Activated CD4-positive, alpha-beta T cell treated with anti-CD3 and anti-CD28 coated beads, Interleukin-2, amount 10 ng/mL, durations not matched to agents 7 days and 5 days (primary cell): ENCODE results near the gene CNTNAP2. TPM values are rescaled to one million over a fixed set of nuclear protein-coding genes. Genes with fewer than 3 reads are reported as not detected.
"Not testable (repeated sequence)": the region's sequence is repeated elsewhere in the genome, so short reads cannot be mapped to it uniquely, and the experiment has no call there.

Experiments
- CTCF ChIA-PET: fragments of 350-600 bp; sonication (Branson Sonifier 250); formaldehyde crosslinking; loops from one replicate; lab custom pipeline; 2021; ENCODE audit warnings: antibody characterized with exemption; lab: Charles Lee
- POLR2A ChIA-PET: fragments of 350-600 bp; sonication (Branson Sonifier 250); formaldehyde crosslinking; loops from one replicate; lab custom pipeline; 2021; ENCODE audit warnings: antibody characterized with exemption; lab: Charles Lee
- DNase-seq: peaks from one replicate; pipeline ENCODE4 v3.0.0-alpha.2; 2020
- H3K27ac Mint-ChIP-seq: one replicate; pipeline ENCODE4 v1.8.0; 2021; ENCODE audit warnings: mild to moderate bottlenecking, moderate library complexity, mixed read lengths
- H3K27me3 Mint-ChIP-seq: one replicate; pipeline ENCODE4 v1.8.0; 2021; ENCODE audit warnings: mixed read lengths
- H3K36me3 Mint-ChIP-seq: one replicate; pipeline ENCODE4 v1.8.0; 2021; ENCODE audit warnings: low read depth, mixed read lengths
- H3K4me1 Mint-ChIP-seq: one replicate; pipeline ENCODE4 v1.8.0; 2021; ENCODE audit warnings: mixed read lengths
- H3K4me3 Mint-ChIP-seq: one replicate; pipeline ENCODE4 v1.8.0; 2021; ENCODE audit warnings: mild to moderate bottlenecking, moderate library complexity, mixed read lengths
- H3K9me3 Mint-ChIP-seq: one replicate; pipeline ENCODE4 v1.8.0; 2021; ENCODE audit warnings: mixed read lengths
- total RNA-seq, 2 experiments: library from RNA; stranded (reverse); gene quantifications; one replicate each; pipeline ENCODE4 v1.2.3, GENCODE V29; 2021

CNTNAP2 gene
- total RNA-seq, 2 experiments from 2014 or later = not detected

DNA sequence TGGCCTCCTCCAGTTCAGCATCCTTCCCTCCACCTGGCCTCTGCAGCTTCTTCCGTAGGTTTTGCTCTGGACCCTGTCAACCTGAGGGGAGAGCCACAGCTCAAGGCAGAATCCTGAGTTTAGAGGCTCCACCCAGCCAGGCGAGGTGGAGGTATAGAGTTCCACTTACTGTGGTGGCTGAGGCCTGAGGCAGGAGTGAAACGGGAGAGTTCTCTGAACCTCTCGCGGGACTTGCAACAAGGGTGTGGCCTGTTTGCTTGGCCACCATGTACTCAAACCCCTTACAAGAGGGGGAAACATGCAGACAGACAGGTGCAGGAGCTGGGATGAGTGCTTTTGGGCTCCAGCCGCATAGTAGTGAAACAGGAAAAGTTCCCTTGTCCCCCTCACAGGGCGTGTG lies 2320.0 kb downstream of the CNTNAP2 start:
- Mint-ChIP-seq H3K27ac (no peak overlapping the region), H3K4me1 (no peaks in the 10 kb centered on the region), H3K27me3 (peaks cover 2% of the 10 kb centered on the region), H3K9me3 (no peaks in the 10 kb centered on the region), H3K4me3 (no peak overlapping the region), H3K36me3 (no peaks in the 10 kb centered on the region)
- ChIA-PET POLR2A (no interaction called here), CTCF (no interaction called here)
- no peak for DNase-seq

DNA sequence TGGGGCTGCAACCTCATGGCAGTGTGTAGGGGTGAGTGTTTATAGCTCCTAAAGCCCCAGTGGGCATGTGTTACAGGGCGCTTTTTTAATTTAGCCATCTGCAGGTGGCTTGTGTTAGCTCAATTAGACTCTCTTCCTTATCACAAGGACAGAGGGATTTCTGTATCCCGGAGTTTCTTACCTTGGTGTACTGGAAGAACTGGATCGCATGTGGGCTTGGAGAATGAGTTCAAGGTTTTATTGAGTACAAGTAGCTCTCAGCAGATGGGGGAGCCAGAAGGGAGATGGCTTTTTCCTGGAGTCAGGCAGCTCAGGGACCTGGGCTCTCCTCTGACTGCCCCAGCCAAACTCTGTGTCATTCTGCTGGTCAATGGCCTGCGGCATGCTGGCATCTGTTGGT lies 2320.4 kb downstream of the CNTNAP2 start:
- H3K4me1 Mint-ChIP-seq = no peaks in the 10 kb centered on the region
- H3K27me3 Mint-ChIP-seq = peaks cover 2% of the 10 kb centered on the region
- H3K36me3 Mint-ChIP-seq = no peaks in the 10 kb centered on the region
- DNase-seq = no peak
- ChIA-PET POLR2A (no interaction called here), CTCF (no interaction called here)
- H3K4me3 Mint-ChIP-seq = no peak overlapping the region
- no peaks in the 10 kb centered on the region for H3K9me3 Mint-ChIP-seq
- H3K27ac Mint-ChIP-seq = no peak overlapping the region

DNA sequence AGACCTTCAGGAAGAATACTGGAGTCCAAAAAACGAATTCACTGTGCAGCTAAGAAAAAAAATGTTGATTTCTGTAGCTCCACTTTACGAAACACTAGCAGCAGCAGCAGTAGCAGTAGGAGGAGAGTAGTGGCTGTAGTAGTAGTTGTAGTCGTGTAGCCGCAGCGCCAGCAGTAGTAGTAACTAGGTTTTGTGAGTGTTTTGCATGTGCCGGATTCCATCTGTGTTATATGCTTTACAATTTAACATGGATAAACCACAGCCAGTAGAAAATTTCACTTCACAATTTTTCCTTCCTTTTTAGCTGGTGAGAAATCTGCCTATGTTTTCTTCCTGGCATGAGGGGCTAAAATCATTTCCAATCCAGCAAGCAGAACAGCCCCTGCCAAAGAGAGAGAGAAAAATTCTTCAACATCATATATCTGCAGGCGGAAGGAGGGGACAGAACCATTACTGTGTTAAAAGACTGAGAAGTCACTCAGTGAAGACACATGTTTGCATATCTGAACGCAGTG lies 2325.6 kb downstream of the CNTNAP2 start:
- Mint-ChIP-seq H3K4me3 (no peak overlapping the region), H3K9me3 (peaks cover 12% of the 10 kb centered on the region), H3K27me3 (no peaks in the 10 kb centered on the region), H3K4me1 (no peaks in the 10 kb centered on the region), H3K27ac (no peak overlapping the region), H3K36me3 (no peaks in the 10 kb centered on the region)
- DNase-seq = no peak
- ChIA-PET POLR2A (no interaction called here), CTCF (no interaction called here)

DNA sequence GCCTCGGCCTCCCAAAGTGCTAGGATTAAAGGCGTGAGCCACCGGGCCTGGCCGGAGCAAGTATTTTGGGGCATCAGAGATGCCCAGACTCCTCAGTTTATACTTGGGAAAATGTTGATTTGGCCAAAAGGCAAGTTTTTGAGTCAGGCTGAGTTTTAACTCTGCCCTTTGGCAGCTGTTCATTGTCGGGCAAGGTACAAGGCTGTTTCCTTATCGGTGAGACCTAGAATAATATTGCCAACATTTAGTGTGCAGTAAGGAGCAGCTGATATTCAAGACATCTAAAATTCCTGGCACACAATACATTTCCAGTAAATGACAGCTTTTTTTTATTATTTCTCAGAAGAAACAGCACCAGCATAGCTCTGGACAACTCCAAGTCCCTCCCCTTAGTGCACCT lies 2326.3 kb downstream of the CNTNAP2 start:
- Mint-ChIP-seq H3K27ac (no peak overlapping the region), H3K4me3 (no peak overlapping the region), H3K4me1 (no peaks in the 10 kb centered on the region), H3K27me3 (no peaks in the 10 kb centered on the region), H3K36me3 (no peaks in the 10 kb centered on the region), H3K9me3 (peaks cover 12% of the 10 kb centered on the region)
- CTCF ChIA-PET = no interaction called here
- DNase-seq = no peak
- POLR2A ChIA-PET = no interaction called here

DNA sequence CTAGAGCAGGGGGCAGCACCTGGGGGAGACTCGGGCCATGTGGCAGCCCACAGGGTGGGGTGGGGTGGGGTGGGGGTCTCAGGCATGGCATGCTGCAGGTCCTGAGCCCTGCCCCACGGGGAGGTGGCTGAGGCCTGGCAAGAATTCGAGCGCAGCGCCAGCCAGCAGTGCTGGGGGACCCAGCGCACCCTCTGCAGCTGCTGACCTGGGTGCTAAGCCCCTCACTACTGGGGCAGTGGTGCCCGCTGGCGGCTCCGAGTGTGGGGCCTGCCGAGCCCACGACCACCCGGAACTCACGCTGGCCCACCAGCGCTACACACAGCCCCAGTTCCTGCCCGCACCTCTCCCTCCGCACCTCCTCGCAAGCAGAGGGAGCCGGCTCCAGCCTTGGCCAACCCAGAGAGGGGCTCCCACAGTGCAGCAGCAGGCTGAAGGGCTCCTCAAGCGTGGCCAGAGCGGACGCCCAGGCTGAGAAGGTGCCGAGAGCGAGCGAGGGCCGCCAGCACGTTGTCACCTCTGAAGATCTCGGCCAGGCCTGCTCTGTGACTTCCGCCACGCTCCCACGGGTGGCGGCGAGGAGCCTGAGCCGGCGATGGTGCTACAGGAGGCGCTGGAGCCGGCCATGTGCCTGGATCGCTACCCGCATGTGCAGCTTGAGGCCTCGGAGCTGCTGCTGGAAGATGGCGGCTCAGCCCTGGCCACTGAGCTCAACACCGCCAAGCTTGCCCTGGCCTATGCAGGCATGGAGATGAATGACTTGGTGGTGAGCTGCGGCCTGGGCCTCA lies 2328.9 kb downstream of the CNTNAP2 start:
- no peak for DNase-seq
- ChIA-PET CTCF (no interaction called here), POLR2A (no interaction called here)
- Mint-ChIP-seq H3K27ac (no peak overlapping the region), H3K9me3 (peaks cover 12% of the 10 kb centered on the region), H3K27me3 (no peaks in the 10 kb centered on the region), H3K4me3 (no peak overlapping the region), H3K36me3 (no peaks in the 10 kb centered on the region), H3K4me1 (no peaks in the 10 kb centered on the region)

DNA sequence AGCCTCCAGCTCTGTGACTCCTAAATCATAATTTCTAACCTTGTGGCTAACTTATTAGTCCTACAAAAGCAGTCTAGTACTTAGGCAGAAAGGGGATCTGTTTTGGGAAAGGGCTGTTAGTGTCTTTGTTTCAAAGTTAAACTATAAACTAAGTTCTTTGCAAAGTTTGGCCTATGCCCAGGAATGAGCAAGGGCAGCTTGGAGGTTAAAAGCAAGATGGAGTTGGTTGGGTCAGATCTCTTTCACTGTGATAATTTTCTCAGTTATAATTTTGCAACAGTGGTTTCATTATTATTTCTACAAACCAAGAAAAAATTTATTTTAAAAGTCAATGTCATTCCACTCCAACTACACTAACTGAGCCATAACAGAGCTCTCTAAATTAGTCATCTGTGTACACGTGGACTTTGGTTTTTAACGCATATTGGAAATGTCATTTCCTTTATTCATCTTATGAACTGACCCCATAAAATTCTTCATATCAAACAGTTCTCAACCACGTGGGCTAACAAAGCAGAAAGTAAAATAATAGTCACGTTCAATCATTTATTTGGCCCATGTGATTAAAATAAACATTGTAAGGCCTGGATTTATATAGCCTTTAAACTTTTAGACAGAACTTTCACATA lies 2330.7 kb downstream of the CNTNAP2 start:
- Mint-ChIP-seq H3K4me1 (peaks cover 7% of the 10 kb centered on the region), H3K27me3 (no peaks in the 10 kb centered on the region), H3K9me3 (peaks cover 12% of the 10 kb centered on the region), H3K36me3 (no peaks in the 10 kb centered on the region), H3K4me3 (no peak overlapping the region), H3K27ac (no peak overlapping the region)
- POLR2A ChIA-PET = no interaction called here
- CTCF ChIA-PET = no interaction called here
- DNase-seq = no peak

DNA sequence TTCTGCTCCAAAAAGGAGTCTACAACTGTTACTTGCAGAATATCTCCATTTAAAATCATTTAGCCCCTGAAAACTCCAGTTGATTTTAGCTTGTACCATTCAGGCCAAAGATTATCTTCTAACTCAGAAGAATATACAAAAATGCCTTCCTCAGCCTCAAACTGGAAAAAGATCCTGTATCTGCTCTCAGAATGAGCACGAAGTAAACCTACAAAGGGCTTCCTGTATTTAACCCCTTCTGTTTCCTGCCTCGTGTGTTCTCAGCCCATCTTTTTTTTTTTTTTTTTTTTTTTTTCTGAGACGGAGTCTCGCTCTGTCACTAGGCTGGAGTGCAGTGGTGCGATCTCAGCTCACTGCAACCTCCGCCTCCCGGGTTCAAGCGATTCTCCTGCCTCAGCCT lies 2334.9 kb downstream of the CNTNAP2 start:
- H3K9me3 Mint-ChIP-seq, POLR2A ChIA-PET, DNase-seq, H3K36me3 Mint-ChIP-seq, H3K4me3 Mint-ChIP-seq, CTCF ChIA-PET, H3K27me3 Mint-ChIP-seq, H3K4me1 Mint-ChIP-seq, H3K27ac Mint-ChIP-seq: not testable (repeated sequence)

DNA sequence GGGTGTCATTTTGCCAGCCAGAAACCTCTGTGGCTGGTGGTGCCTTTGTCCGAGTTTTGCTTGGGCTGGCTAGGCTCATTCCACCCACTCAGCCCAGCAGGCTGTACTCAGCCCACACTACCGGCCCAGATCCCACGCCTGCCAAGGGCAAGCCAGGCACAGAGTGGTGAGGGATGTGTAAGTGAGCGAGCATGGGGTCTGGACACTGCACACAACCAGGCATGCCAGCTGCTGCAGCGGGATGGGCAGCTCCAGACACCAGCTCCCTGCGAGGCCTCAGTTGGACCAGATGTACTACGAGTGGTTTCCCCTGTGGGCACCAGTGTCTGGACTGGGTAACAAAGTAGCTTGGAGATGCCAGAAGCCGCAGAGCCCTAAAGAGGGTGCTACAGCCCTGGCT lies 2339.8 kb downstream of the CNTNAP2 start:
- Mint-ChIP-seq H3K36me3 (no peaks in the 10 kb centered on the region), H3K9me3 (no peaks in the 10 kb centered on the region), H3K4me3 (no peak overlapping the region), H3K27ac (no peak overlapping the region), H3K27me3 (peaks cover 8% of the 10 kb centered on the region), H3K4me1 (peaks cover 4% of the 10 kb centered on the region)
- no peak for DNase-seq
- CTCF ChIA-PET = no interaction called here
- POLR2A ChIA-PET = no interaction called here

DNA sequence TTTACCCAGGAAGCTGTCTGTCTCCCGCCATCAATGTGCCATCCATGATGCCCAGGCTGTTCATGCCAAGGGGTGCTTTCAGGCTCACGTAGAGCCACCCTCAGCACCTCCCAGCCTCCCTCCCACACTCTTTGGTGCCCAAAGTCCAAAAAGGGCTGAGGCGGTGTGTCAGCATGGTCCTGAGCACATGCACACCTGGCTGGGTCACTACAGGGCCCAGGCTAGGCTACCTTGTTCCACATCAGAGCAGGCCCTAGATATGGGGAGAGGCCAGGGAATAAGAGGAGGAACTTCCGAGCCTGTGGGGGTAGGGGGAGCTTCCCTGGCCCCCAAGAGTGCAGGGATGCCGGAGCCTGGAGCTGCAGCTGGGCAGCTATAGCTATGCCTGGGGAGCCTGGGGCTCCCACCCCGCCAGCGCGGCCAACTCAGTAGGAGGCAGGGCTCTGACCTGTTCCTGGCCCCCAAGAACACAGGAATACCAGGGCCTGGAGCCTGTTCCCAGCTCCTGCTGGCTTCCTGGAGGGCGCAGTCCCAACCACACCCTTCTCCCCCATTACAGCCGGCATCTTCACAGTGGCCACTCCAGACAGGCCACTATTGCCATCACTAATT lies 2340.8 kb downstream of the CNTNAP2 start:
- no peak overlapping the region for H3K27ac Mint-ChIP-seq
- no peaks in the 10 kb centered on the region for H3K9me3 Mint-ChIP-seq
- ChIA-PET POLR2A (no interaction called here), CTCF (no interaction called here)
- H3K4me1 Mint-ChIP-seq = peaks cover under 1% of the 10 kb centered on the region
- H3K4me3 Mint-ChIP-seq = no peak overlapping the region
- no peak for DNase-seq
- peaks cover 8% of the 10 kb centered on the region for H3K27me3 Mint-ChIP-seq
- no peaks in the 10 kb centered on the region for H3K36me3 Mint-ChIP-seq

DNA sequence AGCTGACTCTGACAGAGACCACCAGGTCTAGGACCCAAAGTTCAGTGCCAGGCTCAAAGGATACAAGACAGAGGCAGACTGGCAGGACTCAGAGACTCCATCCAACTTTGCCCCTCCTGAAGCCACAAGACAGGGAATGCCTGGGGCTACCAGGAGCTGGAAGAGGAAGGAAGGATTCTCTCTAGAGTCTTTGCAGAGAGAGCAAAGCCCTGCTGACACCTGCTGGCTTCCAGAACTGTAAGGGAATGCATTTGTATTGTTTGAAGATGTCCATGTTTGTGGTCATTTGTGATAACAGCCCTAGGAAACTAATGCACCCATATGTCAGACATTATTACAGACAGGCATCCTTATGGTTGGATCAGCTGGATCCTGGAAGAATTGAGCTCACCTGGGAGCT lies 2341.7 kb downstream of the CNTNAP2 start:
- Mint-ChIP-seq H3K36me3 (no peaks in the 10 kb centered on the region), H3K27ac (no peak overlapping the region), H3K27me3 (peaks cover 8% of the 10 kb centered on the region), H3K9me3 (peaks cover 6% of the 10 kb centered on the region), H3K4me3 (no peak overlapping the region), H3K4me1 (no peaks in the 10 kb centered on the region)
- ChIA-PET CTCF (no interaction called here), POLR2A (no interaction called here)
- no peak for DNase-seq

DNA sequence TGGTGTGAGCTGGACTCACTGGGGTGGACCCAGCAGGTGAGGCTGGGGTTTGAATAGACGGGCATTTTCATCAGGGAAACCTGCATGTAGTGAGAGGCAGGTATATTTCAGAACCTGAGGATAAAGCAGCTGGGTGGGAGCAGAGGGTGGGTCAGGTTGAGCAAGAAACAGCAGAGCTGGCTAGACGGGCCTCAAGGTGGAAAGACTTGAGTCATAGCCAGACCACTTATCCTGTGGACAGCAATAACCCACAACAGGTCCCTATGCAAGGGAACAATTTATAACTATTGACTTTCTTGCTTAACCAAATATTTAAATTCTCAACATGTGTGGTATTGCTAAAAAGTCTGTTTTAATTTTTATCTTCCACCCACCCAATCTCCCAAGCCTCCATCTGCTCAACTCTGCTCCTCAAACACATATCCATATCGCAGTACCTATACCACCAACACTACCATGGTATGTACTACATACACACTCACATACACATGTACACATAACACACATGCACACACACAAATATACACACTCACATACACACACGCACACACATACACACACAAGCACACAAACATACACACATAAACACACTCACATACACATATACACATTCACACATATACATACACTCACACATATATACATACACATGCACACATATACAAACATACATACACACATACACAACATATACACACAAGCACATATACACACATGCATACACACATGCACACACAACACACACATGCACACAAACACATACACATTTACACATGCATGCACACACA lies 2345.0 kb downstream of the CNTNAP2 start:
- ChIA-PET CTCF (no interaction called here), POLR2A (no interaction called here)
- Mint-ChIP-seq H3K27ac (no peak overlapping the region), H3K27me3 (no peaks in the 10 kb centered on the region), H3K4me1 (no peaks in the 10 kb centered on the region), H3K4me3 (no peak overlapping the region), H3K36me3 (no peaks in the 10 kb centered on the region), H3K9me3 (peaks cover 7% of the 10 kb centered on the region)
- DNase-seq = no peak

DNA sequence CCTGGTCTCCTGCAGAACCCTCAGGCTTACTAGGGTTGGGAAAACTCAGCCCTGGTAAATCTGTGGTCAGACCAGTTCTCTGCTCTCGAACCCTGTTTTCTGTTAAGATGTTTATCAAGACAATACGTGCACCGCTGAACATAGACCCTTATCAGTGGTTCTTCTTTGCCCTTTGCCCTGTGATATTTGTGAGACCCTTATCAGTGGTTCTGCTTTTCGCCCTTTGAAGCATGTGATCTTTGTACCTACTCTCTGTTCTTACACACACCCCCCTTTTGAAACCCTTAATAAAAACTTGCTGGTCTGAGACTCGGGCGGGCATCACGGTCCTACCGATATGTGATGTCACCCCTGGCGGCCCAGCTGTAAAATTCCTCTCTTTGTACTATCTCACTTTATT lies 2346.2 kb downstream of the CNTNAP2 start:
- H3K9me3 Mint-ChIP-seq, H3K27ac Mint-ChIP-seq, H3K27me3 Mint-ChIP-seq, H3K4me3 Mint-ChIP-seq, DNase-seq, H3K36me3 Mint-ChIP-seq, H3K4me1 Mint-ChIP-seq, POLR2A ChIA-PET, CTCF ChIA-PET: not testable (repeated sequence)

DNA sequence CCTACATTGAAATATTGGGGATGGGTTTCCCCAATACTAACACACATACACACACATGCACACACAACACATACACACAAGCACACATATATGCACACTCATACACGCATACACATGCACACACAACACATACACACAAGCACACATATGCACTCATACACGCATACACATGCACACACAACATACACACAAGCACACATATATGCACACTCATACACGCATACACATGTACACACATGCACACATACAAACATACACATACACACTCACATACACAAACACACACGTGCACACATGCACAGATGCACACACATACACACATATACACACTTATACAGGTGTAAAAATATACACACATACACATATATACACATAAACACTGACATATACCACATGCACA lies 2346.6 kb downstream of the CNTNAP2 start:
- Mint-ChIP-seq H3K4me3 (no peak overlapping the region), H3K36me3 (no peaks in the 10 kb centered on the region), H3K27ac (no peak overlapping the region), H3K4me1 (no peaks in the 10 kb centered on the region), H3K27me3 (no peaks in the 10 kb centered on the region), H3K9me3 (peaks cover 7% of the 10 kb centered on the region)
- ChIA-PET CTCF (no interaction called here), POLR2A (no interaction called here)
- DNase-seq = no peak
